Endothelial cell of umbilical vein (primary cell): ENCODE results near the gene KAZN. TPM values are rescaled to one million over a fixed set of nuclear protein-coding genes. Genes with fewer than 3 reads are reported as not detected.

Experiments used
- BruUV-seq: library from RNA; stranded (reverse); fragments of 400-500 nt; replicated peaks from 2 replicates; lab custom pipeline; 2021; lab: Mats Ljungman, UMichigan
- CTCF ChIA-PET: fragments of 300-600, 350-600 bp; sonication (Branson Sonifier 250); formaldehyde crosslinking; loops from one replicate; lab custom pipeline; 2021; ENCODE audit warnings: antibody characterized with exemption, inconsistent platforms; lab: Charles Lee
- POLR2A ChIA-PET: fragments of 300-600, 350-600 bp; sonication (Branson Sonifier 250); formaldehyde crosslinking; loops from one replicate; lab custom pipeline; 2021; ENCODE audit warnings: antibody characterized with exemption, inconsistent platforms; lab: Charles Lee
- DNase-seq: peaks from one replicate; pipeline ENCODE4 v3.0.0-alpha.2; 2011; ENCODE audit warnings: low read depth, low spot score
- FAIRE-seq: peaks from 2 replicates; lab custom pipeline; 2011; peaks lifted over from hg19 to GRCh38; lab: Jason Lieb, UNC
- H2AFZ ChIP-seq: 2 replicates; pipeline ENCODE4 v1.6.0; 2012; ENCODE audit warnings: low read depth, low read length, control low read depth, inconsistent platforms
- H3K27ac ChIP-seq: 2 replicates; pipeline ENCODE4 v1.5.1; 2011; ENCODE audit warnings: low read depth, mild to moderate bottlenecking, control low read depth, low read length, moderate library complexity; ENCODE audit not compliant: insufficient read depth
- H3K27me3 ChIP-seq, 2 experiments: 2 replicates each; pipeline versions ENCODE4 v1.6.0 to v1.6.1; 2011; ENCODE audit warnings: low read length in 2 of 2, mixed read lengths in 1 of 2; ENCODE audit not compliant: control insufficient read depth in 2 of 2, insufficient read depth in 2 of 2
- H3K36me3 ChIP-seq, 2 experiments: 2 replicates in 1 of 2; 3 replicates in 1 of 2; pipeline ENCODE4 v1.5.1; 2011; ENCODE audit warnings: low read length in 2 of 2, mild to moderate bottlenecking in 1 of 2, moderate library complexity in 1 of 2; ENCODE audit not compliant: control insufficient read depth in 2 of 2, insufficient read depth in 2 of 2; ENCODE audit errors: extremely low read depth in 1 of 2
- H3K4me1 ChIP-seq: 3 replicates; pipeline ENCODE4 v1.5.1; 2011; ENCODE audit warnings: mild to moderate bottlenecking, low read length; ENCODE audit not compliant: control insufficient read depth, insufficient read depth; ENCODE audit errors: extremely low read depth
- H3K4me2 ChIP-seq: 2 replicates; pipeline ENCODE4 v1.6.1; 2011; ENCODE audit warnings: low read length, control low read depth, mixed read lengths; ENCODE audit not compliant: insufficient read depth
- H3K4me3 ChIP-seq, 3 experiments: fragments of 200-600 bp in 1 of 3; sonication (generic), shearing (Covaris generic) in 1 of 3; replicated peaks in 1 of 3; 2 replicates each; pipeline ENCODE4 v1.5.1; 2011 to 2016; ENCODE audit warnings: control low read depth in 3 of 3, low read length in 3 of 3, mild to moderate bottlenecking in 2 of 3, inconsistent platforms in 1 of 3, low read depth in 1 of 3, moderate library complexity in 1 of 3; ENCODE audit not compliant: insufficient read depth in 1 of 3
- H3K79me2 ChIP-seq: 2 replicates; pipeline ENCODE4 v1.6.0; 2012; ENCODE audit warnings: low read length, inconsistent platforms; ENCODE audit not compliant: control insufficient read depth, insufficient read depth
- H3K9ac ChIP-seq: replicated peaks from 2 replicates; pipeline ENCODE3; 2011; ENCODE audit warnings: low read length, control low read depth; ENCODE audit not compliant: insufficient read depth; ENCODE audit errors: extremely low read depth
- H3K9me1 ChIP-seq: replicated peaks from 3 replicates; pipeline ENCODE4 v1.6.0; 2011; ENCODE audit warnings: mild to moderate bottlenecking, low read length; ENCODE audit not compliant: control insufficient read depth, insufficient read depth; ENCODE audit errors: extremely low read depth
- H3K9me3 ChIP-seq: replicated peaks from 2 replicates; pipeline ENCODE4 v1.5.1; 2012; ENCODE audit warnings: low read length, inconsistent platforms; ENCODE audit not compliant: control insufficient read depth, insufficient read depth
- H4K20me1 ChIP-seq: replicated peaks from 2 replicates; pipeline ENCODE3; 2011; ENCODE audit warnings: mild to moderate bottlenecking, low read length; ENCODE audit not compliant: control insufficient read depth, insufficient read depth; ENCODE audit errors: extremely low read depth
- CTCF ChIP-seq, 2 donors: IDR thresholded peaks; 1 replicate in 1 of 2; 2 replicates in 1 of 2; pipeline ENCODE4 v1.5.1; 2011; ENCODE audit warnings: low read length in 2 of 2, mild to moderate bottlenecking in 2 of 2, moderate library complexity in 2 of 2, control low read depth in 1 of 2, inconsistent platforms in 1 of 2, low read depth in 1 of 2; ENCODE audit not compliant: insufficient read depth in 1 of 2; ENCODE audit errors: extremely low read depth in 1 of 2
- EZH2 ChIP-seq: IDR thresholded peaks from 2 replicates; pipeline ENCODE4 v1.6.1; 2012; ENCODE audit warnings: borderline replicate concordance, low read depth, mild to moderate bottlenecking, moderate library complexity, low read length, inconsistent platforms; ENCODE audit not compliant: severe bottlenecking
- GATA2 ChIP-seq: IDR thresholded peaks from 2 replicates; pipeline ENCODE4 v1.7.0; 2011; ENCODE audit warnings: low read depth, mild to moderate bottlenecking, moderate library complexity, mixed read lengths, low read length; ENCODE audit not compliant: insufficient read length, insufficient read depth
- JUN ChIP-seq: IDR thresholded peaks from 2 replicates; pipeline ENCODE4 v1.6.1; 2011; ENCODE audit warnings: borderline replicate concordance, low read depth; ENCODE audit not compliant: insufficient read length, insufficient read depth
- MAX ChIP-seq: IDR thresholded peaks from 2 replicates; pipeline ENCODE4 v1.6.1; 2011; ENCODE audit not compliant: insufficient read depth, insufficient read length
- POLR2A ChIP-seq: IDR thresholded peaks from 2 replicates; pipeline ENCODE4 v1.6.1; 2012; ENCODE audit warnings: low read depth, mild to moderate bottlenecking, control low read depth, low read length
- POLR2AphosphoS5 ChIP-seq: IDR thresholded peaks from 2 replicates; pipeline ENCODE4 v1.6.1; 2012; ENCODE audit warnings: low read depth, mild to moderate bottlenecking, control low read depth, low read length, moderate library complexity; ENCODE audit not compliant: insufficient read depth
- dilution Hi-C: fragments of 300-500 bp; cut with MboI; formaldehyde crosslinking; loops from one replicate; pipeline ENCODE4 v1.15.0; 2019; ENCODE audit warnings: low sequenced_read_pairs; ENCODE audit not compliant: extremely low pct_ligation_motif_present
- intact Hi-C: fragments of 100-400 bp; cut with micrococcal nuclease; formaldehyde crosslinking; loops from one replicate; pipeline ENCODE4 v1.10.0; 2022
- polyA plus RNA-seq, 4 experiments: library from polyadenylated mRNA; depleted of rRNA in 3 of 4; stranded (reverse) in 3 of 4; unstranded in 1 of 4; fragments of >200 nt; gene quantifications; 2 replicates each; pipeline versions ENCODE4 v1.2.1 to v1.2.3, GENCODE V29; 2011 to 2012; ENCODE audit warnings: missing spikeins in 1 of 4
- total RNA-seq: library from RNA; stranded (reverse); gene quantifications from 2 replicates; pipeline ENCODE4 v1.2.3, GENCODE V29; 2021

The KAZN gene
- total and polyA plus RNA-seq, 2 donors (not counting 3 experiments of a cell fraction or from before 2014, with no cell fraction given), result 1.6 to 5.8 TPM

GRCh38 chr1:15117671-15118325 is 519.3 kb downstream of the KAZN start:
- dilution Hi-C loops (no loop called here), intact Hi-C loops (no loop called here)
- no peaks in the 10 kb centered on the region for H3K27me3 ChIP-seq
- no peaks in the 10 kb centered on the region for H4K20me1 ChIP-seq
- no peak overlapping the region for H3K27ac ChIP-seq
- no peaks in the 10 kb centered on the region for H3K9me1 ChIP-seq
- FAIRE-seq (no peak), DNase-seq (no peak)
- no peak overlapping the region for H3K9ac ChIP-seq
- no peaks in the 10 kb centered on the region for H3K4me1 ChIP-seq
- H3K4me2 ChIP-seq, result no peak overlapping the region
- no peak overlapping the region for H2AFZ ChIP-seq
- POLR2A ChIA-PET, result no interaction called here
- no peaks in the 10 kb centered on the region for H3K9me3 ChIP-seq
- CTCF ChIA-PET, result interaction anchor here (1.3 kb wide), 1 partner anchor 11 kb away, joined by 4 read pairs; no protein-coding TSS in a partner anchor
- TF ChIP-seq JUN (no peak), CTCF (IDR thresholded peaks at IDR 0.05; ENCODE audit: extremely low read depth in 1 of 2, insufficient read depth in 1 of 2, low read depth in 1 of 2, low read length in 2 of 2) (no peak), POLR2A (no peak), POLR2AphosphoS5 (no peak), GATA2 (no peak), MAX (no peak), EZH2 (no peak)
- BruUV-seq, result no TSS peak
- H3K79me2 ChIP-seq, result no peaks in the 10 kb centered on the region
- H3K36me3 ChIP-seq, result no peaks in the 10 kb centered on the region
- no peak overlapping the region for H3K4me3 ChIP-seq
